Esophagus muscularis mucosa (tissue), 4 donors: ENCODE data around the gene SH3RF3. TPM values are rescaled to one million over a fixed set of nuclear protein-coding genes. Genes with fewer than 3 reads are reported as not detected.

ENCODE experiments used
- DNase-seq: peaks from one replicate; pipeline ENCODE4 v3.0.0-alpha.2; 2017; ENCODE audit errors: extremely low spot score
- H3K27ac ChIP-seq, 4 donors: fragments of 200-600 bp; sonication (generic); replicated peaks in 1 of 4; 1 replicate in 3 of 4; 2 replicates in 1 of 4; pipeline ENCODE4 v1.5.1; 2016 to 2019; ENCODE audit warnings: mild to moderate bottlenecking in 1 of 4
- H3K27me3 ChIP-seq, 4 donors: fragments of 200-600 bp; sonication (generic); one replicate each; pipeline versions ENCODE4 v1.5.1 to v1.6.0; 2016 to 2019
- H3K36me3 ChIP-seq, 4 donors: fragments of 200-600 bp; sonication (generic); one replicate each; pipeline ENCODE4 v1.5.1; 2016 to 2019
- H3K4me1 ChIP-seq, 4 donors: fragments of 200-600 bp; sonication (generic); one replicate each; pipeline ENCODE4 v1.5.1; 2016 to 2019
- H3K4me3 ChIP-seq, 4 donors: fragments of 200-600 bp; sonication (generic); 1 replicate in 2 of 4; 2 replicates in 2 of 4; pipeline ENCODE4 v1.5.1; 2016 to 2019; ENCODE audit warnings: mild to moderate bottlenecking in 4 of 4, moderate library complexity in 1 of 4
- H3K9me3 ChIP-seq, 4 donors: fragments of 200-600 bp; sonication (generic); 1 replicate in 3 of 4; 2 replicates in 1 of 4; pipeline ENCODE4 v1.5.1; 2016 to 2019
- CTCF ChIP-seq, 3 experiments: fragments of 200-600 bp in 2 of 3; fragments of 450-650 bp in 1 of 3; sonication (generic) in 2 of 3; IDR thresholded peaks; one replicate each; pipeline ENCODE4 v1.5.1; 2017 to 2019; ENCODE audit warnings: antibody characterized with exemption in 3 of 3, mild to moderate bottlenecking in 2 of 3, moderate library complexity in 1 of 3
- EP300 ChIP-seq: sonication (generic); formaldehyde crosslinking; IDR thresholded peaks from one replicate; pipeline ENCODE4 v1.6.1; 2017; ENCODE audit warnings: antibody characterized with exemption
- POLR2A ChIP-seq: fragments of 450-650 bp; IDR thresholded peaks from one replicate; pipeline ENCODE4 v1.6.1; 2017; ENCODE audit warnings: antibody characterized with exemption, moderate library complexity, mild to moderate bottlenecking, low read depth
- POLR2AphosphoS5 ChIP-seq, 2 donors: sonication (generic); formaldehyde crosslinking; IDR thresholded peaks; one replicate each; pipeline ENCODE4 v1.6.1; 2017; ENCODE audit warnings: antibody characterized with exemption in 2 of 2
- WGBS: methylation state at CpG from one replicate; pipeline ENCODE4 v1.1.5; 2018; 5-methylcytosine and 5-hydroxymethylcytosine counted together
- intact Hi-C: fragments of 100-400 bp; cut with DNase I; formaldehyde crosslinking; loops from one replicate; pipeline ENCODE4 v1.15.1; 2023
- total RNA-seq, 4 donors: library from RNA; depleted of rRNA; stranded (reverse); fragments of >200 nt; gene quantifications; one replicate each; pipeline versions ENCODE4 v1.1.0 to v1.2.1, GENCODE V29; 2016

Gene SH3RF3
- total RNA-seq, 4 donors from 2014 or later = 6.3 to 17.5 (median 11.3) TPM

- H3K9me3 ChIP-seq = no peaks in the 10 kb centered on the region
- TF ChIP-seq POLR2AphosphoS5 (IDR thresholded peaks at IDR 0.05) = no peak
- no peak for TF ChIP-seq CTCF (IDR thresholded peaks at IDR 0.05)
- TF ChIP-seq EP300 = no peak
- no peak for TF ChIP-seq POLR2A
- intact Hi-C loops = no loop called here
- no peak overlapping the region for H3K27ac ChIP-seq
- H3K4me1 ChIP-seq = peaks cover 5 to 13% (median 5%) of the 10 kb centered on the region in 4 donors
- WGBS = 97% methylated on average over 7 of the region's 8 CpGs
- H3K4me3 ChIP-seq = no peak overlapping the region
- H3K27me3 ChIP-seq = no peaks in the 10 kb centered on the region
- no peaks in the 10 kb centered on the region for H3K36me3 ChIP-seq
- DNase-seq = no peak
Measured at GRCh38 chr2:109293663-109294062, 164.7 kb downstream of the SH3RF3 start.

- Histone ChIP-seq H3K27me3 (no peaks in the 10 kb centered on the region), H3K27ac (no peak overlapping the region), H3K36me3 (no peaks in the 10 kb centered on the region), H3K4me3 (no peak overlapping the region), H3K4me1 (peaks cover 4 to 16% (median 7%) of the 10 kb centered on the region in 4 donors), H3K9me3 (no peaks in the 10 kb centered on the region)
- no peak for DNase-seq
- TF ChIP-seq POLR2A = no peak
- TF ChIP-seq CTCF (IDR thresholded peaks at IDR 0.05) = no peak
- no peak for TF ChIP-seq POLR2AphosphoS5 (IDR thresholded peaks at IDR 0.05)
- no peak for TF ChIP-seq EP300
- intact Hi-C loops = no loop called here
- WGBS = 95% methylated on average over 4 of the region's 4 CpGs
Measured at GRCh38 chr2:109294523-109294922, 165.5 kb downstream of the SH3RF3 start.

- no peak for DNase-seq
- H3K27ac ChIP-seq = no peak overlapping the region
- H3K4me3 ChIP-seq = no peak overlapping the region
- no peaks in the 10 kb centered on the region for H3K27me3 ChIP-seq
- TF ChIP-seq CTCF (IDR thresholded peaks at IDR 0.05) (no peak), POLR2A (no peak), POLR2AphosphoS5 (IDR thresholded peaks at IDR 0.05) (no peak), EP300 (no peak)
- no peaks in the 10 kb centered on the region for H3K9me3 ChIP-seq
- H3K36me3 ChIP-seq = no peaks in the 10 kb centered on the region
- peaks cover 5 to 16% (median 12%) of the 10 kb centered on the region in 4 donors for H3K4me1 ChIP-seq
- WGBS = 96% methylated on average over 11 of the region's 11 CpGs
- intact Hi-C loops = no loop called here
Measured at GRCh38 chr2:109295070-109295780, 166.2 kb downstream of the SH3RF3 start.

- Histone ChIP-seq H3K27me3 (no peaks in the 10 kb centered on the region), H3K4me3 (no peak overlapping the region), H3K36me3 (no peaks in the 10 kb centered on the region), H3K9me3 (no peaks in the 10 kb centered on the region), H3K4me1 (peaks cover 5 to 17% (median 15%) of the 10 kb centered on the region in 4 donors), H3K27ac (no peak overlapping the region)
- 95% methylated on average over 4 of the region's 4 CpGs for WGBS
- intact Hi-C loops = no loop called here
- no peak for TF ChIP-seq EP300
- TF ChIP-seq CTCF (IDR thresholded peaks at IDR 0.05) = no peak
- no peak for TF ChIP-seq POLR2A
- TF ChIP-seq POLR2AphosphoS5 (IDR thresholded peaks at IDR 0.05) = no peak
- DNase-seq = no peak
Measured at GRCh38 chr2:109295781-109296117, 166.7 kb downstream of the SH3RF3 start.
